Esophagus squamous epithelium (tissue), 5 donors: ENCODE results near the gene CTNNA2. TPM values are rescaled to one million over a fixed set of nuclear protein-coding genes. Genes with fewer than 3 reads are reported as not detected.
A peak's percentile ranks its signal among the peaks of the same experiment; 100 is the strongest.

ENCODE experiments used
- DNase-seq: peaks from one replicate; lab custom pipeline; 2025; lab: John Stamatoyannopoulos, UW
- H3K27ac ChIP-seq, 4 donors: fragments of 200-600 bp; sonication (generic); one replicate each; pipeline ENCODE4 v1.5.1; 2016 to 2019; ENCODE audit warnings: mild to moderate bottlenecking in 1 of 4
- H3K27me3 ChIP-seq, 4 donors: fragments of 200-600 bp; sonication (generic); 1 replicate in 3 of 4; 2 replicates in 1 of 4; pipeline versions ENCODE4 v1.5.1 to v1.6.0; 2017 to 2021; ENCODE audit warnings: antibody characterized with exemption in 1 of 4
- H3K36me3 ChIP-seq, 3 donors: fragments of 200-600 bp; sonication (generic); one replicate each; pipeline ENCODE4 v1.5.1; 2016 to 2019
- H3K4me1 ChIP-seq, 3 donors: fragments of 200-600 bp; sonication (generic); one replicate each; pipeline ENCODE4 v1.5.1; 2017 to 2019
- H3K4me3 ChIP-seq, 4 donors: fragments of 200-600 bp; sonication (generic); 1 replicate in 3 of 4; 2 replicates in 1 of 4; pipeline ENCODE4 v1.5.1; 2016 to 2019; ENCODE audit warnings: mild to moderate bottlenecking in 2 of 4, moderate library complexity in 1 of 4
- H3K9me3 ChIP-seq, 3 donors: fragments of 200-600 bp; sonication (generic); one replicate each; pipeline ENCODE4 v1.5.1; 2016 to 2019
- CTCF ChIP-seq, 6 experiments: fragments of 450-650 bp in 4 of 6; fragments of 200-600 bp in 2 of 6; sonication (generic) in 2 of 6; IDR thresholded peaks; one replicate each; pipeline ENCODE4 v1.5.1; 2016 to 2019; ENCODE audit warnings: antibody characterized with exemption in 6 of 6, mild to moderate bottlenecking in 4 of 6, moderate library complexity in 4 of 6
- POLR2A ChIP-seq, 4 donors: fragments of 450-650 bp; IDR thresholded peaks; one replicate each; pipeline ENCODE4 v1.6.1; 2017; ENCODE audit warnings: antibody characterized with exemption in 4 of 4, mild to moderate bottlenecking in 4 of 4, moderate library complexity in 3 of 4
- WGBS, 2 donors: methylation state at CpG; one replicate each; pipeline ENCODE4 v1.1.5; 2018; 5-methylcytosine and 5-hydroxymethylcytosine counted together
- intact Hi-C: fragments of 100-400 bp; cut with DNase I; formaldehyde crosslinking; loops from one replicate; pipeline ENCODE4 v1.15.0; 2022
- total RNA-seq, 4 donors: library from RNA; depleted of rRNA; stranded (reverse); fragments of >200 nt; gene quantifications; one replicate each; pipeline ENCODE4 v1.1.0, GENCODE V29; 2016
- donor health status: DM: yes; HTN: yes; CAD: no.

The CTNNA2 gene
- total RNA-seq, 4 donors from 2014 or later = not detected

DNA sequence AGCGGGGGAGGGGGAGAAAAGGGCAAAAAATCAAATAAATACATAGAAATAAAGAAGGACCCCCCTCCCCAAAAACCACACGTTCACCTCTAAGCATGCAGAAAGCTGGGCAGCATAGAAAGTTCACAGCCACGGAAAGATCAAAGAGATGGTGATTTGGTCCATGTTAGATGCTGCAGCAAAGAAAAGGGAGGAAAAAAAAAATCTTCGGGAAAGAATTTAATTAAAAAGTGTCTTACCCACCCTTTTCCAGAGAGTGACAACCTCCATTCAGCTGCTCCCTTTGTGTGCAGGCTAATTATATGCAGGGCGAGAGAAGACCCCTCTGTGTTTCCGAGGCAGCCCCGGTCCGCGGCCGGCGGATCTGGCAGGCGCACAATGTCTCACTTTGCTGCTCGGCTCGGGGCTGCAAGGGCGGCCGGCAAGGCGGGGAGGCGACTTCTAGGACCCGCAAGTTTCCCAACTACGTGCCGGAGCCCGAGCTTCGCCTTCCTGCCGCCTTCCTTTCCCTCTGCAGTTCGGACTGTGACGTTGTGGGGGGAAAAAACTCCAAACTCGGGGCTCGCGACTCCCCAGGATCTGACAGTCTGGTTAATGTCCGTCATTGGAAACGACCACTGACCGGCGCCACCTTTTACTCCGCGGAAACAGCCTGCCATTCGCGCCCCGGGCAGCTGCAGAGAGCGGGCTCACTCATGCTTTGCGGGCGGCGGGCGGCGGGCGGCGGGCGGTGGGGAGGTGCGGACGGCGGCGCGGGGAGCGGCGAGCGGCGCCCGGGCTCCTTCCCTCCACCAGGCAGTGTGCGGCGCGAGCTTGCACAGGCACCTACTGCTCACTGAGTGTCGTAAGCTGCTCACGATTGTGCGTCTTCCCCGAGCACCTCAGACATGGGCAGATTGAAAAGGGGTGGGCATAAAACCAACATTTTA is 791.3 kb downstream of the CTNNA2 start, which contains the start of gene LRRTM1:
Gene LRRTM1 (minus strand): TSS at position 844 of the 929 bp plus-strand sequence. CDS start 933 bp downstream, outside the sequence.
- Histone ChIP-seq H3K4me1 (peaks cover 0 to 21% (median 0%) of the 10 kb centered on the region in 3 donors), H3K9me3 (no peaks in the 10 kb centered on the region), H3K36me3 (no peaks in the 10 kb centered on the region), H3K4me3 (peak within 1 kb of the TSS in 3 of 4 donors; percentile 9 to 55 (median 29)), H3K27me3 (peaks cover 0 to 54% (median 2%) of the 10 kb centered on the region in 4 donors), H3K27ac (no peak within 1 kb of the TSS)
- intact Hi-C loops = no loop called here
- TF ChIP-seq POLR2A (IDR thresholded peaks at IDR 0.05) (no peak), CTCF (IDR thresholded peaks at IDR 0.05) (no peak)
- 4 to 5% methylated on average over 17 to 25 of the region's 64 CpGs for WGBS, 2 donors
- no peak for DNase-seq

DNA sequence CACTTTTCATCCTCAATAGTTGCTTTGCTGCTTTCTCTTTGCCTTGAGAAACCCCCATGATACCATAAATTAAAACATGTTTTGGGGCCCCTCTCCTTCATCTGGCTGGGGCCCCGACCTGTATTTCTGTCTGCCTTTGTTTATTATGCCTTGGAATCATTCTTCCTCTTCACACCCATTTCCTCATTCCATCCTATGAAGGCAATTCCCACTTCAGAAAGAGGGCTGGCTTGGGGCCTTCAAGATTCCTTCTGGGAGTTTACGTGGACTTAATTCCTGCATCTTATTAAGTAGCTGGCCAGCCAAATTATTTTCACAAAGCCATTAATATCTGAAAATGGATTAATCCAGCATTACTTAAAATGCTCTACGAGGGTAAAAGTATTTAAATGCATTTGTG is 798.5 kb downstream of the CTNNA2 start:
- 19 to 27% methylated on average over 3 of the region's 3 CpGs for WGBS, 2 donors
- no peaks in the 10 kb centered on the region for H3K36me3 ChIP-seq
- no peaks in the 10 kb centered on the region for H3K4me1 ChIP-seq
- H3K27me3 ChIP-seq = no peaks in the 10 kb centered on the region
- intact Hi-C loops = no loop called here
- no peaks in the 10 kb centered on the region for H3K9me3 ChIP-seq
- DNase-seq = no peak
- TF ChIP-seq CTCF (IDR thresholded peaks at IDR 0.05) (no peak), POLR2A (IDR thresholded peaks at IDR 0.05) (no peak)
- no peak overlapping the region for H3K4me3 ChIP-seq
- no peak overlapping the region for H3K27ac ChIP-seq

DNA sequence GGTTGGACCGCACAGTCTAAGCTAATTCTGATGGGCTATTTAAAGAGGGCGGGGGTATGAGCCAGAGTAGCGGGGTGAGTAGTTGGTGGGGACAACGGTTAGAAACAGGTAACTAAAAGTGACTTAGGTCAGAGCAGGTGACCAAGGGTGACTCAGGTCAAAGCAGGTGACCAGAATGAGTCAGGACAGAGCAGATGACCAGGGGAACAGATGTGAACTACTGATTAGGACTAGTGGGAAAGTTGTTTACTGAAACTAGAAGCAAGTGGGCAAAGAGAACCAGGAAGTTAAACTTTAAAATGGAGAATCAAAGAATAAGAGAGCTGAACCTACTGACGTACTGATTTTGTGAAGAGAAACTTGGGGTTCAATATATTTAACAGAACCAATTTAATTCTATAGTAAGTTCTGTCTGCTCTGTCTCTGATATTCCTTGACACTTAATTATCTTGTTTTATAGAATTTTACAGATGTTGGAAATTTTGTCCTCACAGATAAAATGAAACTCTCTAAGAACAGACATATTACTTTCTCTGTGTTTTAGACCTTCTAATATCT is 799.5 kb downstream of the CTNNA2 start:
- WGBS, 2 donors = 79 to 88% methylated on average over 4 to 5 of the region's 5 CpGs
- no peaks in the 10 kb centered on the region for H3K36me3 ChIP-seq
- TF ChIP-seq POLR2A (IDR thresholded peaks at IDR 0.05) = no peak
- TF ChIP-seq CTCF (IDR thresholded peaks at IDR 0.05) = no peak
- intact Hi-C loops = no loop called here
- H3K4me1 ChIP-seq = no peaks in the 10 kb centered on the region
- DNase-seq = no peak
- no peaks in the 10 kb centered on the region for H3K27me3 ChIP-seq
- no peak overlapping the region for H3K27ac ChIP-seq
- H3K4me3 ChIP-seq = no peak overlapping the region
- H3K9me3 ChIP-seq = no peaks in the 10 kb centered on the region

DNA sequence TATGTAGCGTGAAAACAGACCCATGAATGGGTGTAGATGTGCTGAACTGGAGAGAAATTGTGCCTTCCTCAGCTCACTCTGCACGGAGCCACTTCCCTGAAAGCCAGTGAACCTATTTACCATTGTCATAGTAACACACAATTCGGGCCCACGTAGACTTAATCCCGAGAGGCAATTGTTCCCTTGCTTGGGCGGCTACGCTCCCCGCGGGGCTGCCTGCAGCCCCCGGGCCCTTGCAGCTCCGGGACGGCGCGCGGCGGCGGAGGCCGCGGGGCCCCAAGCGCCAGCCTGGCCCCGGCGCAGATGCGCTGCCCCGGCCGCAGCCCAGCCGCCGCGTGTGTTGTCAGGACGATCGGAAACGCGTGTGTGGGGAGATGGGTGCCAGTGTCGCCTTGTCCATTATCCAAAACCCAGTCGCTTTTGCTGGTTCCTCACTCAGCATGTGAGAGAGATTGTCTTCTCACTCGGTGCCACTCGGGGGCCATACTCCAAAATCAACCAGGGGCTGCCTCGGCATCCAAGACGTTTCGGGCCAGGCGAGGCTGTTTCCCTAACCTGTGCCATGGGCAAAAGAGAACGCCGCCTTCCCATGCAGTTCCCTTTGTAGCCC is 809.6 kb downstream of the CTNNA2 start:
- Histone ChIP-seq H3K27ac (no peak overlapping the region), H3K36me3 (no peaks in the 10 kb centered on the region), H3K4me1 (no peaks in the 10 kb centered on the region), H3K9me3 (no peaks in the 10 kb centered on the region), H3K27me3 (peaks cover 0 to 19% (median 0%) of the 10 kb centered on the region in 4 donors), H3K4me3 (no peak overlapping the region)
- intact Hi-C loops = no loop called here
- TF ChIP-seq POLR2A (IDR thresholded peaks at IDR 0.05) (no peak), CTCF (IDR thresholded peaks at IDR 0.05) (no peak)
- WGBS, 2 donors = 35 to 36% methylated on average over 12 to 14 of the region's 42 CpGs
- DNase-seq = no peak
